ENCODE results near the gene SNAP91.
"Not testable (repeated sequence)": the region's sequence is repeated elsewhere in the genome, so short reads cannot be mapped to it uniquely, and the experiment has no call there.

The SNAP91 gene, protein sequence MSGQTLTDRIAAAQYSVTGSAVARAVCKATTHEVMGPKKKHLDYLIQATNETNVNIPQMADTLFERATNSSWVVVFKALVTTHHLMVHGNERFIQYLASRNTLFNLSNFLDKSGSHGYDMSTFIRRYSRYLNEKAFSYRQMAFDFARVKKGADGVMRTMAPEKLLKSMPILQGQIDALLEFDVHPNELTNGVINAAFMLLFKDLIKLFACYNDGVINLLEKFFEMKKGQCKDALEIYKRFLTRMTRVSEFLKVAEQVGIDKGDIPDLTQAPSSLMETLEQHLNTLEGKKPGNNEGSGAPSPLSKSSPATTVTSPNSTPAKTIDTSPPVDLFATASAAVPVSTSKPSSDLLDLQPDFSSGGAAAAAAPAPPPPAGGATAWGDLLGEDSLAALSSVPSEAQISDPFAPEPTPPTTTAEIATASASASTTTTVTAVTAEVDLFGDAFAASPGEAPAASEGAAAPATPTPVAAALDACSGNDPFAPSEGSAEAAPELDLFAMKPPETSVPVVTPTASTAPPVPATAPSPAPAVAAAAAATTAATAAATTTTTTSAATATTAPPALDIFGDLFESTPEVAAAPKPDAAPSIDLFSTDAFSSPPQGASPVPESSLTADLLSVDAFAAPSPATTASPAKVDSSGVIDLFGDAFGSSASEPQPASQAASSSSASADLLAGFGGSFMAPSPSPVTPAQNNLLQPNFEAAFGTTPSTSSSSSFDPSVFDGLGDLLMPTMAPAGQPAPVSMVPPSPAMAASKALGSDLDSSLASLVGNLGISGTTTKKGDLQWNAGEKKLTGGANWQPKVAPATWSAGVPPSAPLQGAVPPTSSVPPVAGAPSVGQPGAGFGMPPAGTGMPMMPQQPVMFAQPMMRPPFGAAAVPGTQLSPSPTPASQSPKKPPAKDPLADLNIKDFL

DNA sequence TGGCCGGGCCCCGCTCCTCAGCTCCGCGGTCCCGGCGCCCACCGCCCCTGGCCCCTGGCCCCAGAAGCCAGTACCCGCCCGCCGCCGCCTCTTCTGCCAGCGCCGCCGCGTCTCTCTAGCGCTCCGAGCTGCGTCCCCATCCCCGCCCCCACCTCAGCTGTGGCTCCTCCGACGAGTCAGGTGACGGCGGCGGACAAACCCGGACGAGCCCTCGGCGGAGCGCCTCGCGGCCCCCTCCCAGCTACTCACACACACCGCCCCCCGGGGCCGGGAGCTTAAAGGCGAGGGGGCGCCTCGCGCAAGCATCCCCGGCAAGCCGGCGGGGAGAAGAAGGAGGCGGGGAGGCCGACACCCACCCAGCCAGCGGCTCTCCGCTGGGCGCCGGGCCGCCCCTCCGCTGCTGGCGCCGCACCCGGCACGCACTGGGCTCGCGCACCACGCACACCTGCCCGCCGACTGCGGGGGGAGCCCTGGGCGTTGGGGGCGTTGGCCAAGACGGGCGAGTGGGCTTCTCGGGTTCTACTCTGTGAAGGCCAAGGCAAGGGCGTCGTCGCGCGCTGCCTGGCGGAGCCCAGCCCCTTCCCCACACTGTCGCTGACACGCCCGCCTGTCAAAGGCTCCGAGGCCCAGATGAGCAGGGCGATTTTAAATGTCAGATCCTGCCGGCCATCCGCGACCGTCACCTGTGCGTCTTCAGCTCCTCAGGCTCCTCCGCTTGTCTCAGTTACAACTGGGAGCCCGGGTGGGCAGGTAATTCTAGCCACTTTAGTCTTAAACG is at the start of gene SNAP91:
Gene SNAP91 (minus strand): TSS at position 132 of the 778 bp plus-strand sequence. CDS start 1,174 bp downstream, outside the sequence.
- no peak for DNase-seq

DNA sequence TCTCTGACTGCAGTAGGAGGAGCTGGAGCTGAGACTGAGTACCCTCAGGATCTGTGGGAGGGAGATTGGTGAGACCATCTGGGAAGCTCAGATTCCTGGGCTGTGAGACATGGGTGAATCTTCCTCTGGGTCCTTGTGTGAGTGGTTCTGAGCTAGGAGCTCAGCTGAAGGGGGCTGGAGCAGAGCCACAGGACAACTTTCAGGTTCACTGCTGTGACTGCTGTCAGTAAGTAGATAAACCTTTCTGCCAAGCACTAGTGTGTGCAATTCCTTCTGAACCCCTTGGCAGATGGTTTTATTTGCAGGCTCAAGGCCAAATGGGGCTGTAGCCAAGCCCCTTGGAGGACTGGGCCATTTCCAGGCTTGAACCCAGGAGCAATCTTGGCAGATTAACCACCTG is 49.6 kb upstream of the SNAP91 start:
- DNase-seq: no peak

- no peak for DNase-seq
Observed at GRCh38 chr6:83757021-83757420, 48.1 kb upstream of the SNAP91 start.

GRCh38 chr6:83756565-83756964 is 47.7 kb upstream of the SNAP91 start:
- DNase-seq: no peak

DNA sequence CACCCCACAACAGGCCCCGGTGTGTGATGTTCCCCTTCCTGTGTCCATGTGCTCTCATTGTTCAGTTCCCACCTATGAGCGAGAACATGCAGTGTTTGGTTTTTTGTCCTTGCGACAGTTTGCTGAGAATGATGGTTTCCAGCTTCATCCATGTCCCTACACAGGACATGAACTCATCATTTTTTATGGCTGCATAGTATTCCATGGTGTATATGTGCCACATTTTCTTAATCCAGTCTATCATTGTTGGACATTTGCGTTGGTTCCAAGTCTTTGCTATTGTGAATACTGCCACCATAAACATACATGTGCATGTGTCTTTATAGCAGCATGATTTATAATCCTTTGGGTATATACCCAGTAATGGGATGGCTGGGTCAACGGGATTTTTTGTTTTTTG is 43.5 kb upstream of the SNAP91 start:
- DNase-seq: not testable (repeated sequence)

GRCh38 chr6:83741089-83741488 is 32.2 kb upstream of the SNAP91 start:
- DNase-seq: no peak

- DNase-seq: no peak
Observed at GRCh38 chr6:83735461-83735860, 26.6 kb upstream of the SNAP91 start.

GRCh38 chr6:83729871-83730270 is 21.0 kb upstream of the SNAP91 start:
- no peak for DNase-seq

DNA sequence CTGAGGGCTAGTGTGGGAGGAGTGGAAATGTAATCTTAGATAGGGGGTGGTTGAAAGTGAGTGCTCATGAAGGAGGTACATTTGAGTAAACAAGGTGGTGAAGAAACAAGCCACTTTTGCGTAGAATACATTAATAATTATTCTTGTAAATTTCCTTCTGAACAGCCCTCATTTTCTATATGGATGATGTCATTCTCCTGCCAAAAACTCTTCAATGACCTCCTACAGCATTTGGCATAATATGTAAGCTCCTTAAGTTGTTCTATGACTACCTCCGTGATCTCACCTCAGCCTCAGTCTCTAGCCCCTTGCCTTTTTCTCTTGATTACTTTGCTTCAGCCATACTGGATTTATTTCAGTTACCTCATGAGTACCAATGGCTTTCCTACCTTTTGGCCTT is 14.0 kb upstream of the SNAP91 start:
- DNase-seq: no peak

- no peak for DNase-seq
Observed at GRCh38 chr6:83717809-83718208, 8.9 kb upstream of the SNAP91 start.

DNA sequence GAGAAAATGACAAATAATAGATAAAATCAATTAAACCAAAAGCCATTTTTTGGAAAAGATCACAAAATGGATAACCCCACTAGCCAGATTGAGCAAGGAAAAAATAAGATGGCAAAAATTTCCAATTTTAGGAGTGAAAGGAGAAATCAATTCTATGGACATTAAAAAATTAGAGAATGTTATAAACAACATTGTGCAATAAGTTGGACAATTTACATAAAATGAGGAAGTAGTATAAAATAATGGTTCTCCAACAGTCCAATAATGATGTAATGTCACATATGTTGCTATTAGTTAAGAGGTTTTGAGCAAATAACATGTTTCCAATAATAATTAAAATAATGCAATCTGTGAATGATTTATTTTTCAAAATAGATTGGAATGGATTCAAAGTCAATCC is 3.1 kb upstream of the SNAP91 start:
- DNase-seq: no peak

- no peak for DNase-seq
Observed at GRCh38 chr6:83709748-83710050, 798 bp upstream of the SNAP91 start.

- DNase-seq: no peak
Observed at GRCh38 chr6:83708546-83708969, 343 bp downstream of the SNAP91 start.

DNA sequence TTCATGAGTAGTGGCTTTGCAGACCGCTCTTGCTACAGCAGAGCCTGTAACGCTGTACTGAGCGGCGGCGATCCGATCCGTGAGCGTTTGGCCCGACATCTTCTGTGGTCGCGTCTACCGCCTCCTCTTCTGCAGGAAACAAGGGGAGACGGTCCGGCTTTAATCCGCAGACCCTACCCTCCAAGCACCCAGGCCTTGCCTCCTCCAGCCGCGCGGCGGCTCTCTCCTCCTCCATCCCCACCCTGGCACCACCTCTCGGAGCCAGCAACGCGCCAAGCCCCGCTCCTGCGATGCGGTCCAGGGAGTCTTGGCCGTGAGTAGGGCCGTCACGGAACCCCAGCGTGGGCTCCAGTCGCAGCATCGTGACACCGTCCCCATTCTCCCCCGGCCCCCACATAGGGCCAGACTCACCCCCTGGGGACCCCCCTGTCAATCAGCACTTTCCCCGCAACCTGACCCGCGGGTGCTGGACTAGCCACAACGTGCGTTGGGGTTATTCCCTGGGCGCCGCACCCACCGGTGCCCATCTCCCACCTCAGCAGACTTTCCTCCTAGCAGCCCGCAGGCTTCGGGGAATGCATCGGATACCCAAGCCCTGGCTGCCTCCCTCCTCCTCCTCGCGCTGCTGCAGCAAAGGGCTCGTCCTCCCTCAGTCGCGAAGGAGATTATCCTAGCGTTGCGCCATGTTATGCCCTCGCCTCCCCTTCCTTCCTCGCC is 914 bp downstream of the SNAP91 start:
- no peak for DNase-seq

DNA sequence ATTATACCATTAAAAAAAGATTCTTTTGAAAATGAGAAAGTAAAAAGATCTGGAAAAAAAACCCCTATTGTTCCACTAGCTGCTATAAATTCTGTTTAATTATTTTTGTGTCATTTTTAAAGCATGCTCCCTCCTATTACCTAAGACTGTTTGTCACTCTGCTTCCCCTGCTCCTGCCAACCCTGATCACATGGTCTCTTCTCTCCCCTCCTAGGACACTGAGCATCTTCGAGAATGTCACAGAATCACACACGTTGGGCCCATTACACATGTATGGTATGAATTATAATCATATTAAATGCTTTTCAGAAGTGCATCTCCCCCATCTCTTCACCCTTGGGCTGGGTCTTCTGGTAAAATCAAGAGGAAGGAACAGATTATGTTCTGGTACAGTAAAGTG is 6.2 kb downstream of the SNAP91 start:
- no peak for DNase-seq

GRCh38 chr6:83702077-83702476 is 6.8 kb downstream of the SNAP91 start:
- no peak for DNase-seq

DNA sequence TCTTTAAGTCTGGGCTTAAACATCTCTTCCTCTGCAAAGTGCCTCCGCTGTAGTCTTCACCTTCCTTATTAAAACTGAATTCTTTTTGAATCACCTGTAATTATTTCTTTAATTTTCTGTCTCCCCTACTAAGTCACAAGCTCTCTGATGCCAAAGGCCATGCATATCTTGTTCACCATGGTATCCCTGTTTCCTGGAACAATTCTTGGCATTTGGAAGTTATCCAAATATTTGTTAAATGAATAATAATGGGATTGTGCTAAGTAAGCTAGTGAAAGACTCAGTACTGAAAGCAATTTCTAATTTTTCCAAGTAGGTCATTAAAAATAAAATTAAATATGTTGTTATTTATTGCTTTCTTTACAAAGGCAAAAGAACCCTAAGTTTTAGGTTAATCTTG is 12.2 kb downstream of the SNAP91 start:
- DNase-seq: no peak

- no peak for DNase-seq
Observed at GRCh38 chr6:83685481-83685880, 23.4 kb downstream of the SNAP91 start.

GRCh38 chr6:83677791-83678190 is 31.1 kb downstream of the SNAP91 start:
- no peak for DNase-seq

- no peak for DNase-seq
Observed at GRCh38 chr6:83637953-83638352, 70.9 kb downstream of the SNAP91 start.

- DNase-seq: no peak
Observed at GRCh38 chr6:83636800-83637199, 72.1 kb downstream of the SNAP91 start.

DNA sequence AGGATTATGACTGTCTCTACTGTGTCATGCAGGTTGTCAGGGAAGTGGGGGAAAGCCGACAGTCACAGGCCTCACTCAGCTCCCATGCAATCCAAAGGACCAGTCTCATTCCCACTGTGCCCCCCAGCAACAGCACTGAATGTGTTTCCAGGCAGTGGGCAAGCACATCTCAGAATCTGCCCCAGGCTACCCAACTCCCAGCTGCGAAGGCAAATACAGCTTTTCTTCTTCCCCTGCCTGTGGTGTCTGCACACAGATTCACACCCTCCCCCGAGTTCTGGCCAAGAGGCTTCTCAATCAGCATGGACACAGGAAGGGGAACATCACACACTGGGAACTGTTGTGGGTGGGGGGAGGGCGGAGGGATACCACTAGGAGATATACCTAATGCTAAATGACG is 75.3 kb downstream of the SNAP91 start:
- no peak for DNase-seq

DNA sequence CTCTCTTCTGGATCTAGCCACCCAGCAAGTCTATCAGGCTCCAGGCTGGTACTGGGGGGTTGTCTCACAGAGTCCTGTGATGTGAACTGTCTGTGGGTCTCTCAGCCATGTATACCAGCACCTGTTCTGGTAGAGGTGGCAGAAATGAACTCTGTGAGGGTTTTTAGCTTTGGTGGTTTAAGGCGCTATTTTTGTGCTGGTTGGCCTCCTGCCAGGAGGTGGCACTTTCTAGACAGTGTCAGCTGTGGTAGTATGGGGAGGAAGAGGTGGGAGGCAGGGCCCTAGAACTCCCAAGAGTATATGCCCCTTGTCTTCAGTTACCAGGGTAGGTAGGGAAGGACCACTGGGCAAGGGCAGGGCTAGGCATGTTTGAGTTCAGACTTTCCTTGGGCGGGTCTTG is 75.8 kb downstream of the SNAP91 start:
- DNase-seq: no peak
